Measurements from ENCODE around the gene SLCO4A1. TPM values are rescaled to one million over a fixed set of nuclear protein-coding genes. Genes with fewer than 3 reads are reported as not detected.
"Not testable (repeated sequence)": the region's sequence is repeated elsewhere in the genome, so short reads cannot be mapped to it uniquely, and the experiment has no call there.

SLCO4A1 gene
- total and polyA plus RNA-seq, 5 donors from 2014 or later: 1.8 to 7.4 (median 2.8) TPM

GRCh38 chr20:62679978-62680589 lies 37.8 kb downstream of the SLCO4A1 start:
- H3K27ac Mint-ChIP-seq: no peak overlapping the region
- H3K27me3 ChIP-seq (ENCODE audit: control insufficient read depth, insufficient read depth, low read length): no peaks in the 10 kb centered on the region
- H3K9me3 Mint-ChIP-seq: peaks cover 0 to 2% (median 0%) of the 10 kb centered on the region in 7 donors
- H3K27ac ChIP-seq (ENCODE audit: insufficient read depth, low read length, poor library complexity, severe bottlenecking): no peak overlapping the region
- no peak overlapping the region for H3K4me3 Mint-ChIP-seq
- no peaks in the 10 kb centered on the region for H3K9me3 ChIP-seq (ENCODE audit: control insufficient read depth in 2 of 2, low read length in 2 of 2)
- no peaks in the 10 kb centered on the region for H3K36me3 Mint-ChIP-seq
- no peaks in the 10 kb centered on the region for H3K4me1 ChIP-seq (ENCODE audit: control insufficient read depth, insufficient read depth, low read length, poor library complexity, severe bottlenecking)
- DNase-seq: no peak
- H3K4me1 Mint-ChIP-seq: peaks cover 0 to 5% (median 2%) of the 10 kb centered on the region in 4 donors
- H3K4me3 ChIP-seq (ENCODE audit: low read depth, low read length): no peak overlapping the region
- no peak for ATAC-seq (ENCODE audit: low read depth in 2 of 2)
- H3K27me3 Mint-ChIP-seq: peaks cover 4% of the 10 kb centered on the region
- no peaks in the 10 kb centered on the region for H3K36me3 ChIP-seq (ENCODE audit: control insufficient read depth, insufficient read depth, low read length)

GRCh38 chr20:62682912-62683517 lies 40.7 kb downstream of the SLCO4A1 start:
- Histone ChIP-seq H3K4me1 (ENCODE audit: control insufficient read depth, insufficient read depth, low read length, poor library complexity, severe bottlenecking) (no peaks in the 10 kb centered on the region), H3K9me3 (ENCODE audit: control insufficient read depth in 2 of 2, low read length in 2 of 2) (no peaks in the 10 kb centered on the region), H3K36me3 (ENCODE audit: control insufficient read depth, insufficient read depth, low read length) (no peaks in the 10 kb centered on the region), H3K4me3 (ENCODE audit: low read depth, low read length) (no peak overlapping the region), H3K27ac (ENCODE audit: insufficient read depth, low read length, poor library complexity, severe bottlenecking) (no peak overlapping the region), H3K27me3 (ENCODE audit: control insufficient read depth, insufficient read depth, low read length) (no peaks in the 10 kb centered on the region)
- Mint-ChIP-seq H3K4me3 (no peak overlapping the region), H3K27ac (no peak overlapping the region), H3K27me3 (peaks cover 4% of the 10 kb centered on the region), H3K4me1 (peaks cover 0 to 12% (median 6%) of the 10 kb centered on the region in 4 donors), H3K36me3 (no peaks in the 10 kb centered on the region), H3K9me3 (peaks cover 0 to 2% (median 0%) of the 10 kb centered on the region in 7 donors)
- DNase-seq: no peak
- ATAC-seq (ENCODE audit: low read depth in 2 of 2): no peak

GRCh38 chr20:62683660-62684322 lies 41.5 kb downstream of the SLCO4A1 start:
- not testable (repeated sequence) for H3K4me3 ChIP-seq (ENCODE audit: low read depth, low read length); H3K27me3 Mint-ChIP-seq; DNase-seq; H3K9me3 ChIP-seq (ENCODE audit: control insufficient read depth in 2 of 2, low read length in 2 of 2); H3K4me1 Mint-ChIP-seq; H3K36me3 ChIP-seq (ENCODE audit: control insufficient read depth, insufficient read depth, low read length); H3K9me3 Mint-ChIP-seq; ATAC-seq (ENCODE audit: low read depth in 2 of 2); H3K27me3 ChIP-seq (ENCODE audit: control insufficient read depth, insufficient read depth, low read length); H3K4me1 ChIP-seq (ENCODE audit: control insufficient read depth, insufficient read depth, low read length, poor library complexity, severe bottlenecking); H3K4me3 Mint-ChIP-seq; H3K27ac Mint-ChIP-seq; H3K36me3 Mint-ChIP-seq; H3K27ac ChIP-seq (ENCODE audit: insufficient read depth, low read length, poor library complexity, severe bottlenecking)

GRCh38 chr20:62684981-62685380 lies 42.7 kb downstream of the SLCO4A1 start:
- Mint-ChIP-seq H3K27me3 (peaks cover 4% of the 10 kb centered on the region), H3K27ac (no peak overlapping the region), H3K36me3 (no peaks in the 10 kb centered on the region), H3K4me1 (peaks cover 0 to 9% (median 3%) of the 10 kb centered on the region in 4 donors), H3K9me3 (peaks cover 0 to 1% (median 0%) of the 10 kb centered on the region in 7 donors), H3K4me3 (no peak overlapping the region)
- Histone ChIP-seq H3K9me3 (ENCODE audit: control insufficient read depth in 2 of 2, low read length in 2 of 2) (no peaks in the 10 kb centered on the region), H3K4me1 (ENCODE audit: control insufficient read depth, insufficient read depth, low read length, poor library complexity, severe bottlenecking) (no peaks in the 10 kb centered on the region), H3K27me3 (ENCODE audit: control insufficient read depth, insufficient read depth, low read length) (no peaks in the 10 kb centered on the region), H3K27ac (ENCODE audit: insufficient read depth, low read length, poor library complexity, severe bottlenecking) (no peak overlapping the region), H3K4me3 (ENCODE audit: low read depth, low read length) (no peak overlapping the region), H3K36me3 (ENCODE audit: control insufficient read depth, insufficient read depth, low read length) (no peaks in the 10 kb centered on the region)
- no peak for ATAC-seq (ENCODE audit: low read depth in 2 of 2)
- no peak for DNase-seq

GRCh38 chr20:62685781-62686555 lies 43.7 kb downstream of the SLCO4A1 start:
- H3K36me3 ChIP-seq (ENCODE audit: control insufficient read depth, insufficient read depth, low read length): no peaks in the 10 kb centered on the region
- Mint-ChIP-seq H3K9me3 (peaks cover 0 to 1% (median 0%) of the 10 kb centered on the region in 7 donors), H3K4me3 (no peak overlapping the region), H3K27ac (no peak overlapping the region), H3K4me1 (peaks cover 0 to 9% (median 3%) of the 10 kb centered on the region in 4 donors), H3K27me3 (peaks cover 9% of the 10 kb centered on the region), H3K36me3 (no peaks in the 10 kb centered on the region)
- no peaks in the 10 kb centered on the region for H3K27me3 ChIP-seq (ENCODE audit: control insufficient read depth, insufficient read depth, low read length)
- no peaks in the 10 kb centered on the region for H3K4me1 ChIP-seq (ENCODE audit: control insufficient read depth, insufficient read depth, low read length, poor library complexity, severe bottlenecking)
- H3K4me3 ChIP-seq (ENCODE audit: low read depth, low read length): no peak overlapping the region
- H3K27ac ChIP-seq (ENCODE audit: insufficient read depth, low read length, poor library complexity, severe bottlenecking): no peak overlapping the region
- no peaks in the 10 kb centered on the region for H3K9me3 ChIP-seq (ENCODE audit: control insufficient read depth in 2 of 2, low read length in 2 of 2)
- DNase-seq (peak in 1 of 3 donors; percentile 18), ATAC-seq (ENCODE audit: low read depth in 2 of 2) (no peak)

GRCh38 chr20:62686869-62687830 lies 44.8 kb downstream of the SLCO4A1 start:
- no peak overlapping the region for H3K4me3 ChIP-seq (ENCODE audit: low read depth, low read length)
- H3K27me3 Mint-ChIP-seq: peaks cover 9% of the 10 kb centered on the region
- H3K4me1 Mint-ChIP-seq: peaks cover 0 to 9% (median 3%) of the 10 kb centered on the region in 4 donors
- H3K27me3 ChIP-seq (ENCODE audit: control insufficient read depth, insufficient read depth, low read length): no peaks in the 10 kb centered on the region
- H3K27ac ChIP-seq (ENCODE audit: insufficient read depth, low read length, poor library complexity, severe bottlenecking): no peak overlapping the region
- H3K36me3 ChIP-seq (ENCODE audit: control insufficient read depth, insufficient read depth, low read length): no peaks in the 10 kb centered on the region
- no peaks in the 10 kb centered on the region for H3K36me3 Mint-ChIP-seq
- no peak overlapping the region for H3K4me3 Mint-ChIP-seq
- DNase-seq: no peak
- H3K4me1 ChIP-seq (ENCODE audit: control insufficient read depth, insufficient read depth, low read length, poor library complexity, severe bottlenecking): no peaks in the 10 kb centered on the region
- no peaks in the 10 kb centered on the region for H3K9me3 ChIP-seq (ENCODE audit: control insufficient read depth in 2 of 2, low read length in 2 of 2)
- no peak for ATAC-seq (ENCODE audit: low read depth in 2 of 2)
- H3K9me3 Mint-ChIP-seq: no peaks in the 10 kb centered on the region
- H3K27ac Mint-ChIP-seq: peak overlapping the region in 1 of 3 donors; percentile 49

GRCh38 chr20:62688083-62688482 lies 45.8 kb downstream of the SLCO4A1 start:
- Mint-ChIP-seq H3K27ac (no peak overlapping the region), H3K9me3 (no peaks in the 10 kb centered on the region), H3K4me3 (no peak overlapping the region)

More at GRCh38 chr20:62688083-62688482, 45.8 kb downstream of the SLCO4A1 start:
- no peaks in the 10 kb centered on the region for H3K36me3 Mint-ChIP-seq
- Histone ChIP-seq H3K4me3 (ENCODE audit: low read depth, low read length) (no peak overlapping the region), H3K36me3 (ENCODE audit: control insufficient read depth, insufficient read depth, low read length) (no peaks in the 10 kb centered on the region), H3K27me3 (ENCODE audit: control insufficient read depth, insufficient read depth, low read length) (no peaks in the 10 kb centered on the region), H3K27ac (ENCODE audit: insufficient read depth, low read length, poor library complexity, severe bottlenecking) (no peak overlapping the region), H3K9me3 (ENCODE audit: control insufficient read depth in 2 of 2, low read length in 2 of 2) (no peaks in the 10 kb centered on the region), H3K4me1 (ENCODE audit: control insufficient read depth, insufficient read depth, low read length, poor library complexity, severe bottlenecking) (no peaks in the 10 kb centered on the region)
- no peak for DNase-seq
- peaks cover 5% of the 10 kb centered on the region for H3K27me3 Mint-ChIP-seq
- H3K4me1 Mint-ChIP-seq: peaks cover 0 to 9% (median 3%) of the 10 kb centered on the region in 4 donors
- no peak for ATAC-seq (ENCODE audit: low read depth in 2 of 2)

Data from CD4-positive, CD25-positive, alpha-beta regulatory T cell (primary cell).